HEK293 (cell line): ENCODE results near the gene PACSIN2.

Experiments used
- CTCF ChIA-PET: fragments of 350-600 bp; formaldehyde crosslinking; extraction: SDS; loops from one replicate; lab custom pipeline; 2021; ENCODE audit warnings: antibody characterized with exemption; lab: Yijun Ruan, JAX
- POLR2A ChIA-PET: fragments of 300-600 bp; formaldehyde crosslinking; extraction: SDS; loops from one replicate; lab custom pipeline; 2020; ENCODE audit warnings: antibody characterized with exemption, inconsistent platforms; lab: Yijun Ruan, JAX
- H3K27ac ChIP-seq: fragments of 200-500 bp; sonication (Bioruptor generic); 2 replicates; pipeline ENCODE4 v1.5.1; 2014; ENCODE audit warnings: low read depth, low read length, control low read depth, inconsistent platforms; ENCODE audit errors: extremely low read depth
- H3K36me3 ChIP-seq, 2 experiments: fragments of 200-500 bp in 1 of 2; sonication (Bioruptor generic) in 1 of 2; 1 replicate in 1 of 2; 2 replicates in 1 of 2; pipeline ENCODE4 v1.5.1; 2014 to 2017; ENCODE audit warnings: inconsistent platforms in 2 of 2, low read length in 2 of 2; ENCODE audit not compliant: control insufficient read depth in 2 of 2, insufficient read depth in 1 of 2
- H3K4me1 ChIP-seq: fragments of 200-500 bp; sonication (Bioruptor generic); 2 replicates; pipeline ENCODE4 v1.5.1; 2014; ENCODE audit warnings: mild to moderate bottlenecking, low read length, inconsistent platforms; ENCODE audit not compliant: control insufficient read depth, insufficient read depth
- H3K4me3 ChIP-seq: 2 replicates; pipeline ENCODE4 v1.5.1; 2011; ENCODE audit warnings: low read depth, mild to moderate bottlenecking, control low read depth, low read length, moderate library complexity
- H3K9me3 ChIP-seq: fragments of 200-500 bp; sonication (Bioruptor generic); 2 replicates; pipeline ENCODE4 v1.5.1; 2014; ENCODE audit warnings: low read depth, low read length, inconsistent platforms; ENCODE audit not compliant: control insufficient read depth, insufficient read depth
- GLIS1 ChIP-seq: fragments of 450-650 bp; formaldehyde crosslinking; IDR thresholded peaks from 2 replicates; pipeline ENCODE4 v1.5.1; 2016; ENCODE audit warnings: missing biosample characterization, missing genetic modification characterization
- IKZF3 ChIP-seq: fragments of 450-650 bp; IDR thresholded peaks from 2 replicates; pipeline ENCODE4 v1.5.0; 2018; ENCODE audit warnings: missing biosample characterization, mild to moderate bottlenecking, missing genetic modification characterization, moderate library complexity
- KLF8 ChIP-seq: fragments of 450-650 bp; formaldehyde crosslinking; IDR thresholded peaks from 2 replicates; pipeline ENCODE4 v1.5.1; 2016; ENCODE audit warnings: missing biosample characterization, missing genetic modification characterization
- REPIN1 ChIP-seq: fragments of 450-650 bp; formaldehyde crosslinking; IDR thresholded peaks from 2 replicates; pipeline ENCODE4 v1.5.1; 2017; ENCODE audit warnings: missing biosample characterization, missing genetic modification characterization, low read depth
- SP2 ChIP-seq: fragments of 450-650 bp; formaldehyde crosslinking; IDR thresholded peaks from 2 replicates; pipeline ENCODE4 v1.5.1; 2016; ENCODE audit warnings: missing biosample characterization, missing genetic modification characterization
- ZBTB1 ChIP-seq: fragments of 450-650 bp; formaldehyde crosslinking; IDR thresholded peaks from 2 replicates; pipeline ENCODE4 v1.5.1; 2016; ENCODE audit warnings: missing biosample characterization, missing genetic modification characterization
- ZBTB17 ChIP-seq: fragments of 450-650 bp; formaldehyde crosslinking; IDR thresholded peaks from 2 replicates; pipeline ENCODE4 v1.5.1; 2016; ENCODE audit warnings: missing biosample characterization, missing genetic modification characterization
- ZBTB21 ChIP-seq: fragments of 450-650 bp; formaldehyde crosslinking; IDR thresholded peaks from 2 replicates; pipeline ENCODE4 v1.5.1; 2017; ENCODE audit warnings: missing biosample characterization, missing genetic modification characterization
- ZEB2 ChIP-seq: fragments of 450-650 bp; formaldehyde crosslinking; IDR thresholded peaks from 2 replicates; pipeline ENCODE4 v1.5.1; 2016; ENCODE audit warnings: missing biosample characterization, missing genetic modification characterization
- ZNF121 ChIP-seq: fragments of 450-650 bp; formaldehyde crosslinking; IDR thresholded peaks from 2 replicates; pipeline ENCODE4 v1.5.1; 2016; ENCODE audit warnings: missing biosample characterization, missing genetic modification characterization
- ZNF366 ChIP-seq: fragments of 450-650 bp; formaldehyde crosslinking; conservative IDR thresholded peaks from 2 replicates; pipeline ENCODE4 v1.5.1; 2016; ENCODE audit warnings: missing biosample characterization, missing genetic modification characterization
- ZNF433 ChIP-seq: fragments of 450-650 bp; formaldehyde crosslinking; IDR thresholded peaks from 2 replicates; pipeline ENCODE4 v1.5.1; 2016; ENCODE audit warnings: missing biosample characterization, missing genetic modification characterization, low read depth
- ZNF501 ChIP-seq: fragments of 450-650 bp; formaldehyde crosslinking; IDR thresholded peaks from 2 replicates; pipeline ENCODE4 v1.5.1; 2016; ENCODE audit warnings: missing biosample characterization, missing genetic modification characterization
- ZNF558 ChIP-seq: fragments of 450-650 bp; formaldehyde crosslinking; IDR thresholded peaks from 2 replicates; pipeline ENCODE4 v1.5.1; 2016; ENCODE audit warnings: missing biosample characterization, missing genetic modification characterization
- ZNF560 ChIP-seq: fragments of 450-650 bp; formaldehyde crosslinking; IDR thresholded peaks from 2 replicates; pipeline ENCODE4 v1.5.1; 2017; ENCODE audit warnings: missing biosample characterization, missing genetic modification characterization, borderline replicate concordance
- ZNF596 ChIP-seq: fragments of 450-650 bp; IDR thresholded peaks from 2 replicates; pipeline ENCODE4 v1.5.0; 2018; ENCODE audit warnings: missing biosample characterization, mild to moderate bottlenecking, missing genetic modification characterization, moderate library complexity
- ZNF600 ChIP-seq: fragments of 450-650 bp; formaldehyde crosslinking; IDR thresholded peaks from 2 replicates; pipeline ENCODE4 v1.5.1; 2016; ENCODE audit warnings: missing biosample characterization, missing genetic modification characterization
- ZNF610 ChIP-seq: fragments of 450-650 bp; formaldehyde crosslinking; IDR thresholded peaks from 2 replicates; pipeline ENCODE4 v1.5.1; 2016; ENCODE audit warnings: missing biosample characterization, missing genetic modification characterization, borderline replicate concordance
- ZNF624 ChIP-seq: fragments of 450-650 bp; formaldehyde crosslinking; IDR thresholded peaks from 2 replicates; pipeline ENCODE4 v1.5.1; 2017; ENCODE audit warnings: missing biosample characterization, missing genetic modification characterization
- ZNF658 ChIP-seq: fragments of 450-650 bp; formaldehyde crosslinking; IDR thresholded peaks from 2 replicates; pipeline ENCODE4; 2016; ENCODE audit warnings: missing biosample characterization, missing genetic modification characterization
- ZNF701 ChIP-seq: fragments of 450-650 bp; formaldehyde crosslinking; IDR thresholded peaks from 2 replicates; pipeline ENCODE4 v1.5.1; 2016; ENCODE audit warnings: missing biosample characterization, missing genetic modification characterization
- ZNF776 ChIP-seq: fragments of 450-650 bp; formaldehyde crosslinking; IDR thresholded peaks from 2 replicates; pipeline ENCODE4 v1.5.0; 2017; ENCODE audit warnings: missing biosample characterization, missing genetic modification characterization, borderline replicate concordance
- ZNF791 ChIP-seq: fragments of 450-650 bp; formaldehyde crosslinking; IDR thresholded peaks from 2 replicates; pipeline ENCODE4 v1.5.1; 2016; ENCODE audit warnings: missing biosample characterization, missing genetic modification characterization
- TF ChIP-seq, protein P1 (sequence below): fragments of 450-650 bp; formaldehyde crosslinking; IDR thresholded peaks from 2 replicates; pipeline ENCODE4 v1.5.1; 2016; ENCODE audit warnings: missing biosample characterization, missing genetic modification characterization
- TF ChIP-seq, protein P2 (sequence below): fragments of 450-650 bp; formaldehyde crosslinking; IDR thresholded peaks from 2 replicates; pipeline ENCODE4 v1.5.1; 2016; ENCODE audit warnings: missing biosample characterization, missing genetic modification characterization
- TF ChIP-seq, protein P3 (sequence below): fragments of 450-650 bp; formaldehyde crosslinking; IDR thresholded peaks from 2 replicates; pipeline ENCODE4 v1.5.1; 2017; ENCODE audit warnings: missing biosample characterization, mild to moderate bottlenecking, missing genetic modification characterization, moderate library complexity
- TF ChIP-seq, protein P4 (sequence below): fragments of 450-650 bp; formaldehyde crosslinking; IDR thresholded peaks from 2 replicates; pipeline ENCODE4 v1.5.1; 2016; ENCODE audit warnings: missing biosample characterization, missing genetic modification characterization, low read depth
- TF ChIP-seq, protein P5 (sequence below): fragments of 450-650 bp; formaldehyde crosslinking; IDR thresholded peaks from 2 replicates; pipeline ENCODE4 v1.5.1; 2016; ENCODE audit warnings: missing biosample characterization, missing genetic modification characterization

PACSIN2 gene

DNA sequence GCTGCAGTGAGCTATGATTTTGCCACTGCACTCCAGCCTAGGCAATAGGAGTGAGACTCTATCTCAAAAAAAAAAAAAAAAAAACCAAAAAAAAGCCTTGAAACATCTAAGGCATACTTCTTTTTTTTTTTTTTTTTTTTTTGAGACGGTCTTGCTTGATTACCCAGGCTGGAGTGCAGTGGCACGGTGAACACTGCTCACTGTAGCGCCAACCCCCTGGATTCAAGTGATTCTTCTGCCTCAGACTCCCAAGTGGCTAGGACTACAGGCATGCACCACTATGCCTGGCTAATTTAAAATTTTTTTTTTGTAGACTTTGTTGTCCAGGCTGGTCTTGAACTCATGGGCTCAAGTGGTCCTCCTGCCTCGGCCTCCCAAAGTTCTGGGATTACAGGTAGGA lies 177.4 kb downstream of the PACSIN2 start:
- Histone ChIP-seq H3K9me3 (no peaks in the 10 kb centered on the region), H3K36me3 (peaks cover 34 to 73% of the 10 kb centered on the region in 2 experiments; a peak in 2 of 3 replicates), H3K4me3 (no peak overlapping the region), H3K4me1 (no peaks in the 10 kb centered on the region), H3K27ac (no peak overlapping the region)
- ChIA-PET CTCF (no interaction called here), POLR2A (no interaction called here)
- no peak for TF ChIP-seq ZNF596 (tag by site-specific recombination)
- TF ChIP-seq ZNF501 (tag by site-specific recombination): no peak
- no peak for TF ChIP-seq ZNF791 (tag by site-specific recombination)
- TF ChIP-seq ZNF433 (tag by site-specific recombination): no peak
- no peak for TF ChIP-seq ZNF600
- no peak for TF ChIP-seq ZNF366 (tag by site-specific recombination)
- TF ChIP-seq KLF8 (tag by site-specific recombination): no peak
- no peak for TF ChIP-seq ZBTB17
- TF ChIP-seq, protein P1, sequence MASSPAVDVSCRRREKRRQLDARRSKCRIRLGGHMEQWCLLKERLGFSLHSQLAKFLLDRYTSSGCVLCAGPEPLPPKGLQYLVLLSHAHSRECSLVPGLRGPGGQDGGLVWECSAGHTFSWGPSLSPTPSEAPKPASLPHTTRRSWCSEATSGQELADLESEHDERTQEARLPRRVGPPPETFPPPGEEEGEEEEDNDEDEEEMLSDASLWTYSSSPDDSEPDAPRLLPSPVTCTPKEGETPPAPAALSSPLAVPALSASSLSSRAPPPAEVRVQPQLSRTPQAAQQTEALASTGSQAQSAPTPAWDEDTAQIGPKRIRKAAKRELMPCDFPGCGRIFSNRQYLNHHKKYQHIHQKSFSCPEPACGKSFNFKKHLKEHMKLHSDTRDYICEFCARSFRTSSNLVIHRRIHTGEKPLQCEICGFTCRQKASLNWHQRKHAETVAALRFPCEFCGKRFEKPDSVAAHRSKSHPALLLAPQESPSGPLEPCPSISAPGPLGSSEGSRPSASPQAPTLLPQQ (tag by site-specific recombination): no peak
- no peak for TF ChIP-seq ZNF776 (tag by site-specific recombination)
- TF ChIP-seq, protein P2, sequence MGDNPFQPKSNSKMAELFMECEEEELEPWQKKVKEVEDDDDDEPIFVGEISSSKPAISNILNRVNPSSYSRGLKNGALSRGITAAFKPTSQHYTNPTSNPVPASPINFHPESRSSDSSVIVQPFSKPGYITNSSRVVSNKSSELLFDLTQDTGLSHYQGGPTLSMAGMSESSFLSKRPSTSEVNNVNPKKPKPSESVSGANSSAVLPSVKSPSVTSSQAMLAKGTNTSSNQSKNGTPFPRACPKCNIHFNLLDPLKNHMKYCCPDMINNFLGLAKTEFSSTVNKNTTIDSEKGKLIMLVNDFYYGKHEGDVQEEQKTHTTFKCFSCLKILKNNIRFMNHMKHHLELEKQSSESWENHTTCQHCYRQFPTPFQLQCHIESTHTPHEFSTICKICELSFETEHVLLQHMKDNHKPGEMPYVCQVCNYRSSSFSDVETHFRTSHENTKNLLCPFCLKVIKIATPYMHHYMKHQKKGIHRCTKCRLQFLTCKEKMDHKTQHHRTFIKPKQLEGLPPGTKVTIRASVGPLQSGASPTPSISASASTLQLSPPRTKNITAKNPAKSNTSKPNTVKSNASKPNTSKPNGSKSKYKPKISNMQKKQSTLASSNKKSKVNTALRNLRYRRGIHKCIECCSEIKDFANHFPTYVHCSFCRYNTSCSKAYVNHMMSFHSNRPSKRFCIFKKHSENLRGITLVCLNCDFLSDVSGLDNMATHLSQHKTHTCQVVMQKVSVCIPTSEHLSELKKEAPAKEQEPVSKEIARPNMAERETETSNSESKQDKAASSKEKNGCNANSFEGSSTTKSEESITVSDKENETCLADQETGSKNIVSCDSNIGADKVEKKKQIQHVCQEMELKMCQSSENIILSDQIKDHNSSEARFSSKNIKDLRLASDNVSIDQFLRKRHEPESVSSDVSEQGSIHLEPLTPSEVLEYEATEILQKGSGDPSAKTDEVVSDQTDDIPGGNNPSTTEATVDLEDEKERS (tag by site-specific recombination): no peak
- no peak for TF ChIP-seq GLIS1
- no peak for TF ChIP-seq ZNF121 (tag by site-specific recombination)
- TF ChIP-seq ZNF624 (tag by site-specific recombination): no peak
- TF ChIP-seq ZEB2 (tag by site-specific recombination): no peak
- TF ChIP-seq ZNF610 (tag by site-specific recombination): no peak
- no peak for TF ChIP-seq ZBTB21 (tag by site-specific recombination)
- TF ChIP-seq, protein P3, sequence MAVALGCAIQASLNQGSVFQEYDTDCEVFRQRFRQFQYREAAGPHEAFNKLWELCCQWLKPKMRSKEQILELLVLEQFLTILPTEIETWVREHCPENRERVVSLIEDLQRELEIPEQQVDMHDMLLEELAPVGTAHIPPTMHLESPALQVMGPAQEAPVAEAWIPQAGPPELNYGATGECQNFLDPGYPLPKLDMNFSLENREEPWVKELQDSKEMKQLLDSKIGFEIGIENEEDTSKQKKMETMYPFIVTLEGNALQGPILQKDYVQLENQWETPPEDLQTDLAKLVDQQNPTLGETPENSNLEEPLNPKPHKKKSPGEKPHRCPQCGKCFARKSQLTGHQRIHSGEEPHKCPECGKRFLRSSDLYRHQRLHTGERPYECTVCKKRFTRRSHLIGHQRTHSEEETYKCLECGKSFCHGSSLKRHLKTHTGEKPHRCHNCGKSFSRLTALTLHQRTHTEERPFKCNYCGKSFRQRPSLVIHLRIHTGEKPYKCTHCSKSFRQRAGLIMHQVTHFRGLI (tag by site-specific recombination): no peak
- no peak for TF ChIP-seq ZNF701 (tag by site-specific recombination)
- no peak for TF ChIP-seq IKZF3 (tag by site-specific recombination)

DNA sequence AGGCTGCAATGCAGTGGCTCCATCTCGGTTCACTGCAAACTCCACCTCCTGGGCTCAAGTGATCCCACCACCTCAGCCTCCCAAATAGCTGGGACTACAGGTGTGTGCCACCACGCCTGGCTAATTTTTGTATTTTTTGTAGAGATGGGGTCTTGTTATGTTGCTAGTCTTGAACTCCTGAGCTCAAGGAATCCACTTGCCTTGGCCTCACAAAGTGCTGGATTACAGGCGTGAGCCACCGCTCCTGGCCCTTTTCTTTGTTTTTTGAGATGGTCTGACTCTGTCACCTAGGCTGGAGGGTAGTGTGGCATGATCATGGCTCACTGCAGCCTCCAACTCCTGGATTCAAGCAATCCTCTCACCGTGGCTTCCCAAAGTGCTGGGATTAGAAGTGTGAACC lies 178.9 kb downstream of the PACSIN2 start:
- no peaks in the 10 kb centered on the region for H3K4me1 ChIP-seq
- H3K27ac ChIP-seq: no peak overlapping the region
- H3K9me3 ChIP-seq: no peaks in the 10 kb centered on the region
- no peak overlapping the region for H3K4me3 ChIP-seq
- H3K36me3 ChIP-seq: peaks cover 48 to 78% of the 10 kb centered on the region in 2 experiments; a peak in 2 of 3 replicates
- ChIA-PET CTCF (interaction anchor here (0.6 to 1.1 kb wide), 2 partner anchors 31 to 53 kb away, joined by 4 read pairs; no protein-coding TSS in a partner anchor), POLR2A (no interaction called here)
- TF ChIP-seq, protein P4, sequence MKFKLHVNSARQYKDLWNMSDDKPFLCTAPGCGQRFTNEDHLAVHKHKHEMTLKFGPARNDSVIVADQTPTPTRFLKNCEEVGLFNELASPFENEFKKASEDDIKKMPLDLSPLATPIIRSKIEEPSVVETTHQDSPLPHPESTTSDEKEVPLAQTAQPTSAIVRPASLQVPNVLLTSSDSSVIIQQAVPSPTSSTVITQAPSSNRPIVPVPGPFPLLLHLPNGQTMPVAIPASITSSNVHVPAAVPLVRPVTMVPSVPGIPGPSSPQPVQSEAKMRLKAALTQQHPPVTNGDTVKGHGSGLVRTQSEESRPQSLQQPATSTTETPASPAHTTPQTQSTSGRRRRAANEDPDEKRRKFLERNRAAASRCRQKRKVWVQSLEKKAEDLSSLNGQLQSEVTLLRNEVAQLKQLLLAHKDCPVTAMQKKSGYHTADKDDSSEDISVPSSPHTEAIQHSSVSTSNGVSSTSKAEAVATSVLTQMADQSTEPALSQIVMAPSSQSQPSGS (tag by site-specific recombination): no peak
- TF ChIP-seq ZNF558 (tag by site-specific recombination): no peak
- TF ChIP-seq REPIN1 (tag by site-specific recombination): no peak
- no peak for TF ChIP-seq ZNF560
- TF ChIP-seq ZNF658 (tag by site-specific recombination): no peak
- TF ChIP-seq ZNF776 (tag by site-specific recombination): no peak
- no peak for TF ChIP-seq ZBTB1 (tag by site-specific recombination)
- TF ChIP-seq SP2: no peak
- TF ChIP-seq, protein P5, sequence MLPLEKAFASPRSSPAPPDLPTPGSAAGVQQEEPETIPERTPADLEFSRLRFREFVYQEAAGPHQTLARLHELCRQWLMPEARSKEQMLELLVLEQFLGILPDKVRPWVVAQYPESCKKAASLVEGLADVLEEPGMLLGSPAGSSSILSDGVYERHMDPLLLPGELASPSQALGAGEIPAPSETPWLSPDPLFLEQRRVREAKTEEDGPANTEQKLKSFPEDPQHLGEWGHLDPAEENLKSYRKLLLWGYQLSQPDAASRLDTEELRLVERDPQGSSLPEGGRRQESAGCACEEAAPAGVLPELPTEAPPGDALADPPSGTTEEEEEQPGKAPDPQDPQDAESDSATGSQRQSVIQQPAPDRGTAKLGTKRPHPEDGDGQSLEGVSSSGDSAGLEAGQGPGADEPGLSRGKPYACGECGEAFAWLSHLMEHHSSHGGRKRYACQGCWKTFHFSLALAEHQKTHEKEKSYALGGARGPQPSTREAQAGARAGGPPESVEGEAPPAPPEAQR (tag by site-specific recombination): no peak
- TF ChIP-seq ZBTB17: no peak
